22Rv1 (cell line): ENCODE measurements around the gene KRTAP5-10.
"Not testable (repeated sequence)": the region's sequence is repeated elsewhere in the genome, so short reads cannot be mapped to it uniquely, and the experiment has no call there.

ENCODE experiments used
- H3K27ac ChIP-seq: fragments of 450-650 bp; 2 replicates; pipeline ENCODE4 v1.5.1; 2017

Gene KRTAP5-10

DNA sequence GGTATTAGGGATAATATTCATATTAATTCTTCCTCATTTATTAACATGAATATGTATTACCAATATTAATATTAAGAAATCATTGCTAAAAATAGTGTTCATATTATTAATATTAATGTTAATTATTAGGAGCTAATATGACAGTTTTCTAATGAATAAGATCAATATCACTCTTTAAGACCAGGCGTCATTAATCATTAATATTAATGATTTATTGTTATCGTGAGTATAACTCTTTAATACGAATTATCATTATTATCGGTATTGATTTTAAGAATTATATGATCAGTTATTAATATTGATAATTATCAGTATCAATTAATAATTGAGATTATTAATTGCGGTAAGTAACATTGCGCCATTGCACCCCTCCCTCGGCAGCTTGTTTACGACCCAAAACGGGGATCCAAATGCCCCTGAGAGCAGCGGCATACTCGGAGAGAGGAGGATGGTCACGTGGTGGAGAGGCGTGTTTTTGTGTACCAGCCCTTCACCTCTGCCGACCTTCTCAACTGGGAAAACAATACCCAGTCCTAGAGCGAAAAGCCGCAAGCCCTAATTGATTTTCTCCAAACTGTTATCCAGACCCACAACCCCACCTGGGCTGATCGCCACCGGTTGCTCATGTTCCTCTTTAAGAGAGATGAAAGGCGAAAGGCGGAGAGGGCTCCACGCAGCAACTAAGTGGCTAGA, 46.0 kb downstream of the KRTAP5-10 start:
- not testable (repeated sequence) for H3K27ac ChIP-seq

GRCh38 chr11:71613931-71614330, 48.6 kb downstream of the KRTAP5-10 start:
- H3K27ac ChIP-seq = not testable (repeated sequence)

GRCh38 chr11:71614366-71614917, 49.1 kb downstream of the KRTAP5-10 start:
- not testable (repeated sequence) for H3K27ac ChIP-seq

- H3K27ac ChIP-seq = not testable (repeated sequence)
These were observed 49.6 kb downstream of the KRTAP5-10 start for GRCh38 chr11:71615003-71615402.
